Measurements from ENCODE around the gene ST6GALNAC3. TPM values are rescaled to one million over a fixed set of nuclear protein-coding genes. Genes with fewer than 3 reads are reported as not detected.

ST6GALNAC3 gene
- total RNA-seq, 1 experiment from 2014 or later, result 0.82 TPM

- CTCF ChIA-PET, result no interaction called here
- Mint-ChIP-seq H3K4me3 (ENCODE audit: unreplicated experiment) (no peak overlapping the region), H3K9me3 (ENCODE audit: unreplicated experiment) (no peaks in the 10 kb centered on the region), H3K36me3 (ENCODE audit: insufficient read depth, unreplicated experiment) (no peaks in the 10 kb centered on the region), H3K27me3 (ENCODE audit: insufficient read depth, unreplicated experiment) (no peaks in the 10 kb centered on the region), H3K27ac (ENCODE audit: low read depth, unreplicated experiment) (no peak overlapping the region), H3K4me1 (ENCODE audit: insufficient read depth, unreplicated experiment) (no peaks in the 10 kb centered on the region)
- TF ChIP-seq, protein P1, sequence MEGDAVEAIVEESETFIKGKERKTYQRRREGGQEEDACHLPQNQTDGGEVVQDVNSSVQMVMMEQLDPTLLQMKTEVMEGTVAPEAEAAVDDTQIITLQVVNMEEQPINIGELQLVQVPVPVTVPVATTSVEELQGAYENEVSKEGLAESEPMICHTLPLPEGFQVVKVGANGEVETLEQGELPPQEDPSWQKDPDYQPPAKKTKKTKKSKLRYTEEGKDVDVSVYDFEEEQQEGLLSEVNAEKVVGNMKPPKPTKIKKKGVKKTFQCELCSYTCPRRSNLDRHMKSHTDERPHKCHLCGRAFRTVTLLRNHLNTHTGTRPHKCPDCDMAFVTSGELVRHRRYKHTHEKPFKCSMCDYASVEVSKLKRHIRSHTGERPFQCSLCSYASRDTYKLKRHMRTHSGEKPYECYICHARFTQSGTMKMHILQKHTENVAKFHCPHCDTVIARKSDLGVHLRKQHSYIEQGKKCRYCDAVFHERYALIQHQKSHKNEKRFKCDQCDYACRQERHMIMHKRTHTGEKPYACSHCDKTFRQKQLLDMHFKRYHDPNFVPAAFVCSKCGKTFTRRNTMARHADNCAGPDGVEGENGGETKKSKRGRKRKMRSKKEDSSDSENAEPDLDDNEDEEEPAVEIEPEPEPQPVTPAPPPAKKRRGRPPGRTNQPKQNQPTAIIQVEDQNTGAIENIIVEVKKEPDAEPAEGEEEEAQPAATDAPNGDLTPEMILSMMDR (IDR thresholded peaks at IDR 0.05; ENCODE audit: unreplicated experiment), result no peak
- DNase-seq (ENCODE audit: unreplicated experiment), result no peak
- intact Hi-C loops (cut with micrococcal nuclease), result no loop called here
- no TSS peak for BruUV-seq (replicated peaks)
- POLR2A ChIA-PET, result no interaction called here
These were observed 417.2 kb downstream of the ST6GALNAC3 start for GRCh38 chr1:76491737-76492136.

GRCh38 chr1:76492752-76493430 lies 418.3 kb downstream of the ST6GALNAC3 start:
- ChIA-PET POLR2A (no interaction called here), CTCF (no interaction called here)
- no peak for DNase-seq (ENCODE audit: unreplicated experiment)
- Mint-ChIP-seq H3K27me3 (ENCODE audit: insufficient read depth, unreplicated experiment) (no peaks in the 10 kb centered on the region), H3K4me3 (ENCODE audit: unreplicated experiment) (no peak overlapping the region), H3K27ac (ENCODE audit: low read depth, unreplicated experiment) (no peak overlapping the region), H3K36me3 (ENCODE audit: insufficient read depth, unreplicated experiment) (no peaks in the 10 kb centered on the region), H3K9me3 (ENCODE audit: unreplicated experiment) (no peaks in the 10 kb centered on the region), H3K4me1 (ENCODE audit: insufficient read depth, unreplicated experiment) (peaks cover 5% of the 10 kb centered on the region)
- TF ChIP-seq, protein P1 (IDR thresholded peaks at IDR 0.05; ENCODE audit: unreplicated experiment), result no peak
- BruUV-seq (replicated peaks), result no TSS peak
- intact Hi-C loops (cut with micrococcal nuclease), result no loop called here

DNA sequence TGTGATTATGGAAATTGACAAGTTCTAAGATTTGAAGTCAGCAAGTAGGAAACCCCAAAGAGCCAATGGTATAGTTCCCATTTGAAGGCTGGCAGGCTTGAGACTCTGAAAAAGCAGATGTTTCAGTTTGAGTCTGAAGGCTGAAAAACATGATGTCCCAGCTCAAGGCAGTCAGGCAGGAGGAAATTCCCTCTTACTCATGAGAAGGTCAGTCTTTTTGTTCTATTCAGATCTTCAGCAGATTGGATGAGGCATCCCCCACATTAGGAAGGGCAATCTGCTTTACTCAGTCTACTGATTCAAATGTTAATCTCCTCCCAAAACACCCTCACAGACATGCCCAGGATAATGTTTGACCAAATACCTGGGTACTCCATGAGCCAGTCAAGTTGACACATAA lies 420.3 kb downstream of the ST6GALNAC3 start:
- TF ChIP-seq, protein P1 (IDR thresholded peaks at IDR 0.05; ENCODE audit: unreplicated experiment), result no peak
- H3K4me1 Mint-ChIP-seq (ENCODE audit: insufficient read depth, unreplicated experiment), result peaks cover 5% of the 10 kb centered on the region
- no peaks in the 10 kb centered on the region for H3K9me3 Mint-ChIP-seq (ENCODE audit: unreplicated experiment)
- no TSS peak for BruUV-seq (replicated peaks)
- DNase-seq (ENCODE audit: unreplicated experiment), result no peak
- CTCF ChIA-PET, result no interaction called here
- no peak overlapping the region for H3K4me3 Mint-ChIP-seq (ENCODE audit: unreplicated experiment)
- H3K36me3 Mint-ChIP-seq (ENCODE audit: insufficient read depth, unreplicated experiment), result no peaks in the 10 kb centered on the region
- intact Hi-C loops (cut with micrococcal nuclease), result no loop called here
- no peaks in the 10 kb centered on the region for H3K27me3 Mint-ChIP-seq (ENCODE audit: insufficient read depth, unreplicated experiment)
- POLR2A ChIA-PET, result no interaction called here
- H3K27ac Mint-ChIP-seq (ENCODE audit: low read depth, unreplicated experiment), result no peak overlapping the region

- H3K27me3 Mint-ChIP-seq (ENCODE audit: insufficient read depth, unreplicated experiment), result no peaks in the 10 kb centered on the region
- peaks cover 5% of the 10 kb centered on the region for H3K4me1 Mint-ChIP-seq (ENCODE audit: insufficient read depth, unreplicated experiment)
- intact Hi-C loops (cut with micrococcal nuclease), result no loop called here
- no peak for DNase-seq (ENCODE audit: unreplicated experiment)
- no peaks in the 10 kb centered on the region for H3K9me3 Mint-ChIP-seq (ENCODE audit: unreplicated experiment)
- H3K27ac Mint-ChIP-seq (ENCODE audit: low read depth, unreplicated experiment), result no peak overlapping the region
- no peaks in the 10 kb centered on the region for H3K36me3 Mint-ChIP-seq (ENCODE audit: insufficient read depth, unreplicated experiment)
- no TSS peak for BruUV-seq (replicated peaks)
- ChIA-PET POLR2A (no interaction called here), CTCF (no interaction called here)
- TF ChIP-seq, protein P1 (IDR thresholded peaks at IDR 0.05; ENCODE audit: unreplicated experiment), result no peak
- H3K4me3 Mint-ChIP-seq (ENCODE audit: unreplicated experiment), result no peak overlapping the region
These were observed 422.3 kb downstream of the ST6GALNAC3 start for GRCh38 chr1:76496871-76497270.

Measured in MCF 10A (cell line).